HCT116 (cell line): Measurements from ENCODE around the gene DUSP14. TPM values are rescaled to one million over a fixed set of nuclear protein-coding genes. Genes with fewer than 3 reads are reported as not detected.
A peak's percentile ranks its signal among the peaks of the same experiment; 100 is the strongest.

Source experiments
- ATAC-seq: fragments of 200-7000 bp; cut with Tn5 transposase; 2 replicates; pipeline ENCODE4 v1.9.1; 2020; ENCODE audit warnings: mild to moderate bottlenecking, moderate library complexity
- BruUV-seq: library from RNA; stranded (reverse); fragments of 400-500 nt; replicated peaks from 2 replicates; lab custom pipeline; 2021; lab: Mats Ljungman, UMichigan
- CTCF ChIA-PET: fragments of 300-600 bp; sonication (Branson Sonifier 250); formaldehyde crosslinking; loops from one replicate; lab custom pipeline; 2021; ENCODE audit warnings: antibody characterized with exemption; lab: Charles Lee
- POLR2A ChIA-PET: fragments of 300-600, 350-600 bp; sonication (Branson Sonifier 250); formaldehyde crosslinking; loops from one replicate; lab custom pipeline; 2021; ENCODE audit warnings: antibody characterized with exemption; lab: Charles Lee
- RAD21 ChIA-PET, 2 experiments: fragments of 300-600 bp; sonication (Branson Sonifier 250); formaldehyde crosslinking; loops; one replicate each; lab custom pipeline; 2023; ENCODE audit warnings: low total read pairs in 2 of 2; ENCODE audit not compliant: uncharacterized antibody in 2 of 2, unreplicated experiment in 2 of 2, low non-redundant PET in 1 of 2; lab: Charles Lee
- DNase-seq: peaks from one replicate; pipeline ENCODE4 v3.0.0-alpha.2; 2010; ENCODE audit warnings: low read depth, low spot score
- H2AFZ ChIP-seq: fragments of 200-600 bp; shearing (Covaris generic), sonication (generic); 2 replicates; pipeline ENCODE4 v1.6.1; 2017; ENCODE audit warnings: low read depth, mixed run types, mixed read lengths, antibody characterized with exemption, low read length; ENCODE audit not compliant: poor library complexity, severe bottlenecking
- H3K27ac ChIP-seq: 2 replicates; pipeline ENCODE4 v1.5.1; 2012; ENCODE audit warnings: low read depth, low read length
- H3K27me3 ChIP-seq: fragments of 200-600 bp; sonication (generic); 2 replicates; pipeline ENCODE4 v1.6.1; 2016; ENCODE audit warnings: mixed run types, low read length, mixed read lengths; ENCODE audit not compliant: insufficient read depth
- H3K36me3 ChIP-seq, 2 experiments: fragments of 200-500 bp in 1 of 2; fragments of 200-600 bp in 1 of 2; sonication (Bioruptor generic) in 1 of 2; sonication (generic) in 1 of 2; 2 replicates each; pipeline versions ENCODE4 v1.5.1 to v1.6.1; 2014 to 2016; ENCODE audit warnings: low read length in 2 of 2, inconsistent platforms in 1 of 2, mixed read lengths in 1 of 2, mixed run types in 1 of 2; ENCODE audit not compliant: insufficient read depth in 2 of 2, control insufficient read depth in 1 of 2
- H3K4me1 ChIP-seq, 2 experiments: fragments of 200-600 bp in 1 of 2; sonication (generic) in 1 of 2; 2 replicates each; pipeline versions ENCODE4 v1.5.1 to v1.6.1; 2012 to 2017; ENCODE audit warnings: low read length in 2 of 2, inconsistent platforms in 1 of 2, mild to moderate bottlenecking in 1 of 2, mixed read lengths in 1 of 2, mixed run types in 1 of 2, moderate library complexity in 1 of 2; ENCODE audit not compliant: insufficient read depth in 2 of 2, control insufficient read depth in 1 of 2
- H3K4me2 ChIP-seq: fragments of 200-600 bp; sonication (generic); 2 replicates; pipeline ENCODE4 v1.6.1; 2017; ENCODE audit warnings: mixed run types, low read length, mixed read lengths
- H3K4me3 ChIP-seq, 2 experiments: fragments of 200-600 bp in 1 of 2; sonication (generic) in 1 of 2; replicated peaks in 1 of 2; 2 replicates each; pipeline ENCODE4 v1.5.1; 2011 to 2016; ENCODE audit warnings: low read length in 2 of 2, control low read depth in 1 of 2, low read depth in 1 of 2, mild to moderate bottlenecking in 1 of 2, mixed read lengths in 1 of 2, mixed run types in 1 of 2
- H3K79me2 ChIP-seq: fragments of 200-600 bp; sonication (generic); 2 replicates; pipeline ENCODE4 v1.6.1; 2017; ENCODE audit warnings: mild to moderate bottlenecking, mixed run types, low read length, moderate library complexity, mixed read lengths; ENCODE audit not compliant: insufficient read depth
- H3K9ac ChIP-seq: fragments of 200-600 bp; sonication (generic); 2 replicates; pipeline ENCODE4 v1.6.1; 2016; ENCODE audit warnings: low read length, mixed read lengths
- H3K9me2 ChIP-seq: fragments of 200-600 bp; sonication (generic), shearing (Covaris generic); 2 replicates; pipeline ENCODE4 v1.6.1; 2017; ENCODE audit warnings: mixed run types, mild to moderate bottlenecking, moderate library complexity; ENCODE audit not compliant: insufficient read depth
- H3K9me3 ChIP-seq, 2 experiments: fragments of 200-500 bp in 1 of 2; fragments of 200-600 bp in 1 of 2; sonication (Bioruptor generic) in 1 of 2; sonication (generic) in 1 of 2; 2 replicates each; pipeline ENCODE4 v1.6.1; 2014 to 2017; ENCODE audit warnings: low read length in 2 of 2, mixed read lengths in 2 of 2, inconsistent platforms in 1 of 2, low read depth in 1 of 2, mild to moderate bottlenecking in 1 of 2, mixed run types in 1 of 2, moderate library complexity in 1 of 2; ENCODE audit not compliant: control insufficient read depth in 1 of 2, insufficient read depth in 1 of 2
- H4K20me1 ChIP-seq: fragments of 200-600 bp; sonication (generic), shearing (Covaris generic); 2 replicates; pipeline ENCODE4 v1.6.1; 2017; ENCODE audit warnings: mixed run types, mild to moderate bottlenecking, moderate library complexity; ENCODE audit not compliant: insufficient read depth
- ATF3 ChIP-seq: IDR thresholded peaks from 2 replicates; pipeline ENCODE4 v1.6.1; 2012
- ELF1 ChIP-seq: IDR thresholded peaks from 2 replicates; pipeline ENCODE4 v1.6.1; 2012; ENCODE audit warnings: low read depth, borderline replicate concordance
- EZH2phosphoT487 ChIP-seq: fragments of 200-600 bp; IDR thresholded peaks from 2 replicates; pipeline ENCODE4 v1.6.1; 2018; ENCODE audit warnings: antibody characterized with exemption, borderline replicate concordance
- RAD21 ChIP-seq: IDR thresholded peaks from 2 replicates; pipeline ENCODE4 v1.6.1; 2012; ENCODE audit warnings: low read depth, mild to moderate bottlenecking
- REST ChIP-seq: IDR thresholded peaks from 2 replicates; pipeline ENCODE4 v1.6.1; 2012; ENCODE audit warnings: low read depth
- TCF7L2 ChIP-seq: IDR thresholded peaks from 2 replicates; pipeline ENCODE4 v1.7.0; 2011; ENCODE audit warnings: borderline replicate concordance, inconsistent platforms; ENCODE audit not compliant: insufficient read depth, insufficient read length; ENCODE audit errors: extremely low read depth
- YY1 ChIP-seq: IDR thresholded peaks from 2 replicates; pipeline ENCODE4 v1.6.1; 2011; ENCODE audit warnings: low read length, low read depth, moderate library complexity, mild to moderate bottlenecking; ENCODE audit not compliant: insufficient replicate concordance; ENCODE audit errors: extremely low read depth
- ZNF274 ChIP-seq: fragments of 200-500 bp; sonication (Bioruptor generic); IDR thresholded peaks from 2 replicates; pipeline ENCODE4 v1.6.1; 2014; ENCODE audit warnings: mild to moderate bottlenecking, low read depth, low read length, inconsistent platforms
- intact Hi-C: fragments of 100-400 bp; cut with micrococcal nuclease; formaldehyde crosslinking; loops from 2 replicates; pipeline ENCODE4 v1.10.0; 2022
- total RNA-seq: library from RNA; stranded (reverse); gene quantifications from one replicate; pipeline ENCODE4 v1.2.1, GENCODE V29; 2021; ENCODE audit not compliant: unreplicated experiment
- TF ChIP-seq, protein P1 (sequence below): IDR thresholded peaks from 2 replicates; pipeline ENCODE4 v1.6.1; 2011; ENCODE audit warnings: mild to moderate bottlenecking, low read length, moderate library complexity; ENCODE audit not compliant: insufficient replicate concordance; ENCODE audit errors: extremely low read depth
- TF ChIP-seq, protein P2 (sequence below), 3 experiments: fragments of 200-600 bp in 1 of 3; sonication (generic) in 1 of 3; IDR thresholded peaks in 2 of 3; conservative IDR thresholded peaks in 1 of 3; 2 replicates each; pipeline ENCODE4 v1.5.1; 2012 to 2017; ENCODE audit warnings: low read depth in 2 of 3, low read length in 2 of 3, antibody characterized with exemption in 1 of 3, borderline replicate concordance in 1 of 3, control low read depth in 1 of 3, mild to moderate bottlenecking in 1 of 3, mixed read lengths in 1 of 3, mixed run types in 1 of 3, moderate library complexity in 1 of 3; ENCODE audit not compliant: insufficient read depth in 1 of 3

The DUSP14 gene
- total RNA-seq, 1 experiment from 2014 or later = 27.6 TPM

DNA sequence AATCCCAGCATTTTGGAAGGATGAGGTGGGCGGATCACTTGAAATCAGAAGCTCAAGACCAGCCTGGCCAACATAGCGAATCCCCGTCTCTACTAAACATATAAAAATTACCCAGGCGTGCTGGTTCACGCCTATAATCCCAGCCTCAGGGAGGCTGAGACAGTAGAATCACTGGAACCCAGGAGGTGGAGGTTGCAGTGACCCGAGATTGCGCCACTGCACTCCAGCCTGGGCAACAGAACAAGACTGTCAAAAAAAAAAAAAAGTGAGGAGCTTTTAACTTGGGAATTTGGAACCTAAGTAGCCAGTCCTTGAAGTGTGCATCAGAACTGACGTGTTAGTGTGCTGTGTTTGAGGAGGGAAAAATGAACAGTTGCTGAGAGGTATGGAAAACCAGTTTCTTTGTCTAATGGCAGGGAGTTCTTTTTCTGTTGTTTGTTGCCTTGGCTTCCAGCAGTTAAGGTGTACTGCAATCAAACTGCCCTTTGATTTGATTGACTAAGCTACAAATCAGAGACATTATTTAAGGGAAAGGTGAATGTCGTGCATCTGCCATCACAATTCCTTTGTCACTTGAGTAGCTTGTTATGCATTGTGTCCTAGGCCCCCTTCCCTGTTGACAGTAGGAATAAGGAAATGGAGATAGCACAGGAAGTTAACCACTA is 8.6 kb upstream of the DUSP14 start:
- intact Hi-C loops = no loop called here
- Histone ChIP-seq H3K27me3 (no peaks in the 10 kb centered on the region), H3K36me3 (peaks cover 6 to 13% of the 10 kb centered on the region in 2 experiments; a peak in 1 of 4 replicates)
- DNase-seq = no peak
- ATAC-seq = no peak
- TF ChIP-seq, protein P1, sequence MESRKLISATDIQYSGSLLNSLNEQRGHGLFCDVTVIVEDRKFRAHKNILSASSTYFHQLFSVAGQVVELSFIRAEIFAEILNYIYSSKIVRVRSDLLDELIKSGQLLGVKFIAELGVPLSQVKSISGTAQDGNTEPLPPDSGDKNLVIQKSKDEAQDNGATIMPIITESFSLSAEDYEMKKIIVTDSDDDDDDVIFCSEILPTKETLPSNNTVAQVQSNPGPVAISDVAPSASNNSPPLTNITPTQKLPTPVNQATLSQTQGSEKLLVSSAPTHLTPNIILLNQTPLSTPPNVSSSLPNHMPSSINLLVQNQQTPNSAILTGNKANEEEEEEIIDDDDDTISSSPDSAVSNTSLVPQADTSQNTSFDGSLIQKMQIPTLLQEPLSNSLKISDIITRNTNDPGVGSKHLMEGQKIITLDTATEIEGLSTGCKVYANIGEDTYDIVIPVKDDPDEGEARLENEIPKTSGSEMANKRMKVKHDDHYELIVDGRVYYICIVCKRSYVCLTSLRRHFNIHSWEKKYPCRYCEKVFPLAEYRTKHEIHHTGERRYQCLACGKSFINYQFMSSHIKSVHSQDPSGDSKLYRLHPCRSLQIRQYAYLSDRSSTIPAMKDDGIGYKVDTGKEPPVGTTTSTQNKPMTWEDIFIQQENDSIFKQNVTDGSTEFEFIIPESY = no peak
- TF ChIP-seq ATF3 = no peak
- TF ChIP-seq TCF7L2 = no peak
- TF ChIP-seq ELF1 = no peak
- TF ChIP-seq RAD21 = no peak
- TF ChIP-seq ZNF274 = no peak
- TF ChIP-seq, protein P2, sequence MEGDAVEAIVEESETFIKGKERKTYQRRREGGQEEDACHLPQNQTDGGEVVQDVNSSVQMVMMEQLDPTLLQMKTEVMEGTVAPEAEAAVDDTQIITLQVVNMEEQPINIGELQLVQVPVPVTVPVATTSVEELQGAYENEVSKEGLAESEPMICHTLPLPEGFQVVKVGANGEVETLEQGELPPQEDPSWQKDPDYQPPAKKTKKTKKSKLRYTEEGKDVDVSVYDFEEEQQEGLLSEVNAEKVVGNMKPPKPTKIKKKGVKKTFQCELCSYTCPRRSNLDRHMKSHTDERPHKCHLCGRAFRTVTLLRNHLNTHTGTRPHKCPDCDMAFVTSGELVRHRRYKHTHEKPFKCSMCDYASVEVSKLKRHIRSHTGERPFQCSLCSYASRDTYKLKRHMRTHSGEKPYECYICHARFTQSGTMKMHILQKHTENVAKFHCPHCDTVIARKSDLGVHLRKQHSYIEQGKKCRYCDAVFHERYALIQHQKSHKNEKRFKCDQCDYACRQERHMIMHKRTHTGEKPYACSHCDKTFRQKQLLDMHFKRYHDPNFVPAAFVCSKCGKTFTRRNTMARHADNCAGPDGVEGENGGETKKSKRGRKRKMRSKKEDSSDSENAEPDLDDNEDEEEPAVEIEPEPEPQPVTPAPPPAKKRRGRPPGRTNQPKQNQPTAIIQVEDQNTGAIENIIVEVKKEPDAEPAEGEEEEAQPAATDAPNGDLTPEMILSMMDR (IDR thresholded peaks at IDR 0.05 in 2 of 3, conservative IDR thresholded peaks at IDR 0.05 in 1 of 3; ENCODE audit: borderline replicate concordance in 1 of 3, insufficient read depth in 1 of 3, low read depth in 2 of 3, low read length in 2 of 3) = no peak
- TF ChIP-seq EZH2phosphoT487 = no peak
- no peak for TF ChIP-seq YY1
- TF ChIP-seq REST = no peak
- TF ChIP-seq, all 23 proteins: peak for 0
- RAD21 ChIA-PET = no interaction called here
- BruUV-seq = TSS peak; percentile 11
- H3K79me2 ChIP-seq = no peaks in the 10 kb centered on the region
- H3K4me2 ChIP-seq = no peak overlapping the region
- POLR2A ChIA-PET = no interaction called here
- H2AFZ ChIP-seq = no peak overlapping the region
- H3K27ac ChIP-seq = no peak overlapping the region
- CTCF ChIA-PET = no interaction called here
- H3K4me3 ChIP-seq = no peak overlapping the region
- H4K20me1 ChIP-seq = no peaks in the 10 kb centered on the region
- peaks cover 15 to 28% of the 10 kb centered on the region in 2 experiments for H3K4me1 ChIP-seq
- no peaks in the 10 kb centered on the region for H3K9me3 ChIP-seq
- H3K9me2 ChIP-seq = no peaks in the 10 kb centered on the region
- H3K9ac ChIP-seq = no peak overlapping the region
